RWPE2 (cell line): ENCODE measurements around the gene TIGIT.
A peak's percentile ranks its signal among the peaks of the same experiment; 100 is the strongest.

ENCODE experiments used
- ATAC-seq: fragments of 200-7000 bp; cut with Tn5 transposase; 3 replicates; pipeline ENCODE4 v1.9.1; 2021; ENCODE audit warnings: low read depth
- DNase-seq: peaks from one replicate; pipeline ENCODE4 v3.0.0-alpha.2; 2020; ENCODE audit warnings: low spot score
- H3K27ac ChIP-seq: fragments of 450-650 bp; 2 replicates; pipeline ENCODE4 v1.5.1; 2017; ENCODE audit warnings: mild to moderate bottlenecking; ENCODE audit not compliant: poor library complexity, severe bottlenecking
- H3K27me3 ChIP-seq: fragments of 250-450 bp; sonication (Bioruptor Pico); 2 replicates; pipeline ENCODE4 v1.5.1; 2021; ENCODE audit warnings: mild to moderate bottlenecking, moderate library complexity; ENCODE audit not compliant: insufficient read depth, poor library complexity, severe bottlenecking
- H3K36me3 ChIP-seq: fragments of 250-450 bp; sonication (Bioruptor Pico); 2 replicates; pipeline ENCODE4 v1.5.1; 2020; ENCODE audit warnings: low read depth, mild to moderate bottlenecking, moderate library complexity
- H3K4me1 ChIP-seq: fragments of 250-450 bp; sonication (Bioruptor Pico); 2 replicates; pipeline ENCODE4 v1.5.1; 2021; ENCODE audit warnings: mild to moderate bottlenecking, moderate library complexity; ENCODE audit not compliant: insufficient read depth, poor library complexity, severe bottlenecking
- H3K4me3 ChIP-seq: fragments of 250-450 bp; sonication (Bioruptor Pico); 2 replicates; pipeline ENCODE4 v1.5.1; 2021; ENCODE audit warnings: mild to moderate bottlenecking, moderate library complexity; ENCODE audit not compliant: severe bottlenecking
- H3K9me3 ChIP-seq: fragments of 250-450 bp; sonication (Bioruptor Pico); 2 replicates; pipeline ENCODE4 v1.5.1; 2021; ENCODE audit warnings: mild to moderate bottlenecking, moderate library complexity; ENCODE audit not compliant: severe bottlenecking
- TF ChIP-seq, protein P1 (sequence below): fragments of 450-650 bp; IDR thresholded peaks from one replicate; pipeline ENCODE4 v1.5.1; 2017; ENCODE audit warnings: mild to moderate bottlenecking, moderate library complexity; ENCODE audit not compliant: poor library complexity, severe bottlenecking

The TIGIT gene

DNA sequence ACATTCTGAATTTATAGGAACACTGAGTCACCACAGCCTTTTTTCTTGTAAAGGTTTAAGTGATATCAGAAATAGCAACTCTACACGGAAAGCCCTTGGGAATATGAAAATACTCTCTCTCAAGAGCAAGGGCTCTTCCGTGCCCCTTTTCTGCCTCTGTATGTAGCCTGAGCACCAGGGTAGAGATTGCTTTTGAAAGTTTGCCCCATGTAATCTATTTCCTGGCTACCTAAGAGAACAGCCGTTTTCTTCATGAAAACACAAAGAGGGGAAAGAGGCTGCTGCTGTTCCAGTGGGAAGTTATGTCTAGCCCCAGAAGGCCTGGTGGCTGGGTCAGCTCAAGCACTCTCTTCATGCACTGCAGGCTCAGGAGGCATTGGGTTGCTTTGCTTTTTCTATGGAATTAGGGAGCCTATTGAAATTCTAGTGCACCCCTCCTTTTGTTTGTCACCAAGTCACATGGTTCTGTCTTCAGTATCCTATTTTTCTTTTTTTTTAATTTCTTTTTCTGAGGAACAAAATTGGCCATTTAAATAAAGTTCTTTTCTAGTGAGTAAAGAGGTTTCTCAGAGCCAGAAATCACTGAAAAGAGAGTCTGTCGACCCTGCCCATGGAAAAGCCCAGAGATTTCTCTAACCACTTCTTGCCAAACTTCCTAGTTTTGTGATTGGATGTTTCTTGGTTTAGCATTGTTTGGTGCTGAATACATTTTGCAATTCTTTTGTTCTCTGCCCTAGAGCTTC is 39.5 kb downstream of the TIGIT start:
- TF ChIP-seq, protein P1, sequence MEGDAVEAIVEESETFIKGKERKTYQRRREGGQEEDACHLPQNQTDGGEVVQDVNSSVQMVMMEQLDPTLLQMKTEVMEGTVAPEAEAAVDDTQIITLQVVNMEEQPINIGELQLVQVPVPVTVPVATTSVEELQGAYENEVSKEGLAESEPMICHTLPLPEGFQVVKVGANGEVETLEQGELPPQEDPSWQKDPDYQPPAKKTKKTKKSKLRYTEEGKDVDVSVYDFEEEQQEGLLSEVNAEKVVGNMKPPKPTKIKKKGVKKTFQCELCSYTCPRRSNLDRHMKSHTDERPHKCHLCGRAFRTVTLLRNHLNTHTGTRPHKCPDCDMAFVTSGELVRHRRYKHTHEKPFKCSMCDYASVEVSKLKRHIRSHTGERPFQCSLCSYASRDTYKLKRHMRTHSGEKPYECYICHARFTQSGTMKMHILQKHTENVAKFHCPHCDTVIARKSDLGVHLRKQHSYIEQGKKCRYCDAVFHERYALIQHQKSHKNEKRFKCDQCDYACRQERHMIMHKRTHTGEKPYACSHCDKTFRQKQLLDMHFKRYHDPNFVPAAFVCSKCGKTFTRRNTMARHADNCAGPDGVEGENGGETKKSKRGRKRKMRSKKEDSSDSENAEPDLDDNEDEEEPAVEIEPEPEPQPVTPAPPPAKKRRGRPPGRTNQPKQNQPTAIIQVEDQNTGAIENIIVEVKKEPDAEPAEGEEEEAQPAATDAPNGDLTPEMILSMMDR, result no peak
- Histone ChIP-seq H3K9me3 (no peaks in the 10 kb centered on the region), H3K4me3 (no peak overlapping the region), H3K4me1 (no peaks in the 10 kb centered on the region), H3K36me3 (no peaks in the 10 kb centered on the region), H3K27me3 (no peaks in the 10 kb centered on the region), H3K27ac (no peak overlapping the region)
- DNase-seq (no peak), ATAC-seq (no peak)

DNA sequence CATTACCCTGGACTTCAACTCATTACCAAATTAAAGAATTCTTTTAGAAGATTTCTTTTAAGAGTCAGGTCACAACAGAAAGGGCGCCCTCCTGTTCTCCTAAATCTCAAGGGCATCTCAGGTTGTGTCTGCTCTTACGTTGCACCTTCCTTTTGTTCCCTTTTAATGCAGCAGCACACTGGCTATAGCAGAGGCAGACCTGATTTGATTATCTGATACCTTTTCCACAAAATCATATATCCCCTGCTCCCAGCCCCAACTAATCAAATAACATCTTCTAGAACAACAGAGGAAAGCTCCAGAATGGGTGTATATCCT is 40.1 kb downstream of the TIGIT start:
- no peaks in the 10 kb centered on the region for H3K27me3 ChIP-seq
- no peak overlapping the region for H3K4me3 ChIP-seq
- DNase-seq (no peak), ATAC-seq (no peak)
- TF ChIP-seq, protein P1, result no peak
- no peak overlapping the region for H3K27ac ChIP-seq
- no peaks in the 10 kb centered on the region for H3K4me1 ChIP-seq
- H3K36me3 ChIP-seq, result no peaks in the 10 kb centered on the region
- no peaks in the 10 kb centered on the region for H3K9me3 ChIP-seq

DNA sequence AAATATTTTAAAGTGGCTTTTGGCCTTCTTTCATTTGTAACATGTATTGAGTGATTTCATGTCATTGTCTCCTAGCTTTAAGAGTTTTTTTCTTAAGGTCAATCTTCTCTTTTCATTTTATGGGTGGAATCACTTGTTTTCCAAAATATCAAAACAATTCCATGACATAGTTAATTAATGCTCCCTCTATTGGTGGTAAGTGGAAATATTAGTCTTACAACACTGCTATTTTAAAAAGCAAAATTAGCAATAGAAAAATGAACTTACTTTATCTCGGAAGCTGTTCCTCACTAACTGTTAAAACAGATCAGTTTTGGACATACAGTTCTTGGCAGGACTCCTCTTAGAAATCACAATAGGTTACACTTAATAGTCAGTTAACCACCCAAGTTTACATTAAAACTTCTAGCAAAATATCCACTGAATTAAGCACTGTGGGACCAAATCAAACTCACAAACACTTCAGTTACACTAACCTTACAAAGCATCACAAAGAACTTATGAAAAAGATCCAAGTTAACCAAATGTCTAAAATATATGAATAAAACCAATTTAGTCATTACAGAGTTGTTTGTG is 42.4 kb downstream of the TIGIT start:
- no peak overlapping the region for H3K27ac ChIP-seq
- no peak overlapping the region for H3K4me3 ChIP-seq
- no peaks in the 10 kb centered on the region for H3K9me3 ChIP-seq
- H3K4me1 ChIP-seq, result no peaks in the 10 kb centered on the region
- H3K27me3 ChIP-seq, result no peaks in the 10 kb centered on the region
- no peak for DNase-seq
- TF ChIP-seq, protein P1, result peak; percentile 65
- no peaks in the 10 kb centered on the region for H3K36me3 ChIP-seq
- no peak for ATAC-seq

DNA sequence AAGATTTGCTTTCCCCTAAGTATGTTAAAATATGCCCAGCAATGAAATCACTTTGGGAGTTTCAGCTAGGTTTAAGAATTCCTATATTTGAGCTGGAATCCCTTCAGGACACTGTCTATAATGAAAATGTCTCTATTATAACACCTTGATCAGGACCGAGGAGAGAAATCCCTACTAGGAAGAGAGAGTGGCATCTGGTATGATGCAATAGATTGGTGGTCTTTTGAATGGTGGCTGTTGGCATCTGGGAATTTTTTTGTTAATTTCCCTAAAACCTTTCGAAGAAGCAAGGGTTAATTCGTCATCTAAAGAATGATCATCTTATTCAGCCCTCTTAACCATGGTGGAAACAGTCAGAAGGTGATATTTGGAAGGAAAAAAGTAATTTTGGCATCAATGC is 43.0 kb downstream of the TIGIT start:
- no peaks in the 10 kb centered on the region for H3K9me3 ChIP-seq
- H3K36me3 ChIP-seq, result no peaks in the 10 kb centered on the region
- no peak overlapping the region for H3K27ac ChIP-seq
- no peaks in the 10 kb centered on the region for H3K4me1 ChIP-seq
- ATAC-seq (no peak), DNase-seq (no peak)
- TF ChIP-seq, protein P1, result no peak
- no peaks in the 10 kb centered on the region for H3K27me3 ChIP-seq
- no peak overlapping the region for H3K4me3 ChIP-seq
